GM12874 (cell line): ENCODE measurements around the gene SCG5.

Experiments
- CTCF ChIP-seq: IDR thresholded peaks from 2 replicates; pipeline ENCODE4 v1.5.1; 2011; ENCODE audit warnings: low read depth, mild to moderate bottlenecking, control low read depth, low read length, moderate library complexity; ENCODE audit not compliant: insufficient read depth

Gene SCG5

GRCh38 chr15:32668942-32669341 is 27.4 kb downstream of the SCG5 start:
- TF ChIP-seq CTCF: no peak

- no peak for TF ChIP-seq CTCF
Measured at GRCh38 chr15:32669896-32670611, 28.5 kb downstream of the SCG5 start.

- TF ChIP-seq CTCF: no peak
Measured at GRCh38 chr15:32670623-32671022, 29.1 kb downstream of the SCG5 start.

GRCh38 chr15:32671339-32672325 is 30.1 kb downstream of the SCG5 start:
- TF ChIP-seq CTCF: no peak

- no peak for TF ChIP-seq CTCF
Measured at GRCh38 chr15:32674681-32675080, 33.2 kb downstream of the SCG5 start.

GRCh38 chr15:32675466-32675865 is 34.0 kb downstream of the SCG5 start:
- no peak for TF ChIP-seq CTCF

GRCh38 chr15:32676169-32676568 is 34.7 kb downstream of the SCG5 start:
- TF ChIP-seq CTCF: no peak
